Hippocampal formation (tissue), 2 donors: ENCODE results near the gene CSF3R.

Source experiments
- DNase-seq, 2 donors: peaks; one replicate each; lab custom pipeline; 2025; lab: John Stamatoyannopoulos, UW

CSF3R gene

DNA sequence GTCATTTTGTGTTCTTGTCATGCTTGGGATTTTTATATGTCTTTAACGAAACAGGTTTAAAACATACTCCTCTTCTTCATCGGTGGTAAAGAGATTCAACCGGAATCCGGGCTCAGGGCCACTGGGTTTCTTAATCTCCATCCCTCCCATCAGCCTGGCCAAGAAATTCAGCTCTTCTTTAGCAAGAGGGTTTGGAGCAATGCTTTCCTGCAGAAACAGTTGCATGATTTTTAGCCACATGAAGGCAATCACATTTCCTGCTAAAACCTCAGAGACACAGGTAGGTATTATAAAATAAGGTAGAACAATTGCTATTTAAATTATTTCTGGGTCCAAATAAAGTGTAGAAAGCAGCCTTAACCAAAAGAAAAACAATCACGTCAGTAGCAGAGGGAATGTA lies 62.3 kb downstream of the CSF3R start:
- no peak for DNase-seq

DNA sequence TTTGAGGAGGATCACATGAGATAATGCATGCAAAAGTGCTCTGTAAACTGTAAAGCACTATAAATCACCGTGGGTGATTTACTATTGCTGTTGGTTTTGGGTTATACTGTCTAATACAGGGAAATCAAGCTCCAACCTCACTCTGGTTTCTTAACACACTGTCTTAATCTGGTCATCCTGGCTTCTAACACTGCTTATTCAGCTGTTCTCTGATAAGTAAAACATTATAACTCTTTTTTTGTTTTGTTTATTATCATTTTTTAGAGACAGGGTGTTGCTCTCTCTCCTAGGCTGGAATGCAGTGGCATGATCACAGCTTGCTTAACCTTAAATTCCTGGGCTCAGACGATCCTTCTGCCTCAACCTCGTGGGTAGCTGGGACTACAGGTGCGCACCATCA lies 63.1 kb downstream of the CSF3R start:
- DNase-seq: no peak

DNA sequence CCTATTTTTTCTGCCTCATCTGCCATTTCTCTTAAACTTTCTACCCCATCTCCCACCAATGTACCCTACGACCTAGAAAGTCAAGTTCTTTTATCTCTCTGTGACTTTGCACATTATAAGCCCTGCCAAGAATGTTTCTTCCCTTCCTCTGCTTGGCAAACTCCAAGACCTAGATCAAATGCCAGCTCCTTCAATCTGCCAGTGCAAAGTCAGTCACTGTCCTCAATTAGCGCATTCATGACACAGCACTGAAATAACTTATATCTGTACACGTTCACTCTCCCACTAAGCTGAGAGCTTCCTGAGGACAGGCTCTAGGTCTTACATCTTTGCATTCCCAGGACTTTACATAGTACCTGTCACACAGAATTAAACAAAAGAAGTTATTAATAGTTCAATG lies 63.6 kb downstream of the CSF3R start:
- DNase-seq: no peak

DNA sequence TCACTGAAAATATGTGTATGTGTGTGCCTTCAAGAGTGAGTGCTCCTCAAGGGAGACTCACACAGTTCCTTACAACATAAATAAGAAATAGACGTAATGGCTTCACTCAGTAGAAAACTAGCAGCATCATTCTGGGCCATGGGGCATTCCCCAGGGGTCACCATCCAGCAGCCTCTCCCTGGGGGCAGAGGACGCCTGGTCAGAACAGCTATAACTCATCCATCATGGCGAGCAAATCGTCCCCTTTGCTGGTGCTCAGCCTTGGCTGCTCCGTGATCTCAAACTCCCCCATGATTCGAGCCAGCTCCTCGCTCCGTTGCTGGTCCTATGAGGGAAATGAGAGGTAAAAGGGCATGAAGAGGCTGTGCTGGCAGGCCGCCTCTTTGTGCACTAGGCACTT lies 64.8 kb downstream of the CSF3R start:
- DNase-seq: no peak
